Measurements from ENCODE around the gene SYPL2. TPM values are rescaled to one million over a fixed set of nuclear protein-coding genes. Genes with fewer than 3 reads are reported as not detected.
A peak's percentile ranks its signal among the peaks of the same experiment; 100 is the strongest.

SYPL2 gene
- total RNA-seq, 1 donor from 2014 or later: 38.6 TPM

DNA sequence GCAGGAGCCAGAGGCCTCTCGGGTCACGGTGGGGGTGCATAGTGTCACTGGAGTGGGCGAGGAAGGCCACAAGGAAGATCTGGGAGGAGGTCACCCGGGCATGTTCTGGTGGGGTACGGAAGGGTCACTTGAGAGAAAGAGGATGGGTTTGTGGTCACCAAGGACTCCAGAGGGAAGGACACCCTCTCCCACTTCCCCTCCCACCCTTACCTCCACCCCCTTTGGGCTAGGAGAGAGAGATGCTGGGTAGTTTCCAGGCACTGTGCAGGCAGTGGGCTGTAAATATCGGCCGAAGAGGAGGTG lies 42.5 kb downstream of the SYPL2 start:
- peak overlapping the region; percentile 76 to 88 (median 82) for H3K9ac ChIP-seq (ENCODE audit: low read depth in 1 of 3, low read length in 3 of 3)

DNA sequence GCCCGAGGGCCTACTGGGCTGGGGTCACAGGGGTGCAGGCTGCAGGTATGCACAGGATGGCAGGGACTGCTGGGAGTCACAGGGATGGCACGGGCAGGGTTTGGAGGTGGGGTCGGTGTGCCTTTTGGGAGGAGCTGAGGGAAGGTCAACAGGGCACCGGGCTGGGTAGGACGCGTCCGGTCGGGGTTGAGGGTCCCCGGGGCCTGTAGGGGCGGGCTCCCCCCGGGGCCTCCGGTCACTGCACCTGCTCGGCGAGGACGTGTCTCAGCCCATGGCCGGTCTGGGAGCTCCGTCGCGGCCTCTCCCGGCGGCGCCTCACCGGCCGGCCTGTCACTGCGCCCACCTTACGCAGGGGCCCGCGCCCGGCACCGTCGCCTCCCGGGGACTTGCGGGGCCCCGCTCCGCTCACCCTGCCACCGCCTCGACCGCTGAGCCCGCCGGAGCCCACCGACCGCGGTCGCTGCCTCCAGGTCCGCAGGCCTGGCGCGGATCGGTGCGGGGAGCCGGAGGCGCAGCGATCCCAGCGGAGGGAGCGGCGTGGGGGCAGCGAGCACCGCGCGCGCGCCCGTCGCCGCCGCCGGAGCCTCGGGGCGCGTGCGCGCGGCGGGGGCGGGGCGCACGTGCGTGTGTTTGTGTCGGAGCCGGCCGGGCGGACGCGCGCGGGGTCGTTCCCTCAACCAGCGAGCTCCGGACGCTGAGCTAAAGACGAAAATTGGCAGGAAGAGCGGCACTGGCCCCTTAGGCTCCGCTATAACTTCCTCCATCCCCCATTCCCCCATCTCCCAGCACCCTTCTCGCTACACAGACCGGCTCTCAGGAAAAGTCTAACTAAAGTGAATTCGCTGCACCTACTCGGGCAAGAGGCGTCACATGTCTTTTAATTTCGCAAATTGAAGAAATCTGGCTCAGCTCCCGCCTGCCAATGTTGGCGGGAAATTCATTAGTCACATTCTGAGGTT lies 43.1 kb downstream of the SYPL2 start, which contains the start of gene AMIGO1:
AMIGO1 (minus strand) TSS at position 552 of the 959 bp plus-strand sequence. CDS start 815 bp downstream, outside the sequence.
- peak within 1 kb of the TSS; percentile 83 to 90 (median 85) for H3K4me3 ChIP-seq (ENCODE audit: low read length in 3 of 3)
- no peaks in the 10 kb centered on the region for H3K9me3 ChIP-seq (ENCODE audit: control insufficient read depth in 3 of 3, low read length in 3 of 3)
- H3K27me3 ChIP-seq (ENCODE audit: control insufficient read depth in 3 of 3, insufficient read depth in 3 of 3, low read length in 3 of 3): no peaks in the 10 kb centered on the region
- peak within 1 kb of the TSS; percentile 76 to 88 (median 82) for H3K9ac ChIP-seq (ENCODE audit: low read depth in 1 of 3, low read length in 3 of 3)
- H3K36me3 ChIP-seq (ENCODE audit: control insufficient read depth in 3 of 3, insufficient read depth in 3 of 3, low read length in 3 of 3): peaks cover 13 to 17% (median 16%) of the 10 kb centered on the region in 3 donors
- peak within 1 kb of the TSS; percentile 45 for H3K27ac ChIP-seq (ENCODE audit: low read depth, low read length)
- H3K4me1 ChIP-seq (ENCODE audit: control insufficient read depth in 3 of 3, insufficient read depth in 3 of 3, low read length in 3 of 3): peaks cover 34 to 51% (median 44%) of the 10 kb centered on the region in 3 donors

More for the DNA sequence above, 42.5 kb downstream of the SYPL2 start:
- no peaks in the 10 kb centered on the region for H3K27me3 ChIP-seq (ENCODE audit: control insufficient read depth in 3 of 3, insufficient read depth in 3 of 3, low read length in 3 of 3)
- H3K4me3 ChIP-seq (ENCODE audit: low read length in 3 of 3): peak overlapping the region; percentile 72 to 90 (median 85)
- H3K36me3 ChIP-seq (ENCODE audit: control insufficient read depth in 3 of 3, insufficient read depth in 3 of 3, low read length in 3 of 3): peaks cover 13 to 19% (median 17%) of the 10 kb centered on the region in 3 donors
- H3K9me3 ChIP-seq (ENCODE audit: control insufficient read depth in 3 of 3, low read length in 3 of 3): no peaks in the 10 kb centered on the region
- H3K27ac ChIP-seq (ENCODE audit: low read depth, low read length): peak overlapping the region; percentile 45
- H3K4me1 ChIP-seq (ENCODE audit: control insufficient read depth in 3 of 3, insufficient read depth in 3 of 3, low read length in 3 of 3): peaks cover 34 to 51% (median 44%) of the 10 kb centered on the region in 3 donors

- H3K27ac ChIP-seq (ENCODE audit: low read depth, low read length): no peak overlapping the region
- no peak overlapping the region for H3K4me3 ChIP-seq (ENCODE audit: low read length in 3 of 3)
- no peaks in the 10 kb centered on the region for H3K9me3 ChIP-seq (ENCODE audit: control insufficient read depth in 3 of 3, low read length in 3 of 3)
- no peak overlapping the region for H3K9ac ChIP-seq (ENCODE audit: low read depth in 1 of 3, low read length in 3 of 3)
- peaks cover 0 to under 1% (median under 1%) of the 10 kb centered on the region in 3 donors for H3K36me3 ChIP-seq (ENCODE audit: control insufficient read depth in 3 of 3, insufficient read depth in 3 of 3, low read length in 3 of 3)
- no peaks in the 10 kb centered on the region for H3K27me3 ChIP-seq (ENCODE audit: control insufficient read depth in 3 of 3, insufficient read depth in 3 of 3, low read length in 3 of 3)
- peaks cover 16 to 19% (median 16%) of the 10 kb centered on the region in 3 donors for H3K4me1 ChIP-seq (ENCODE audit: control insufficient read depth in 3 of 3, insufficient read depth in 3 of 3, low read length in 3 of 3)
Measured at GRCh38 chr1:109513110-109513710, 46.9 kb downstream of the SYPL2 start.

GRCh38 chr1:109514846-109515245 lies 48.5 kb downstream of the SYPL2 start:
- no peak overlapping the region for H3K9ac ChIP-seq (ENCODE audit: low read depth in 1 of 3, low read length in 3 of 3)
- H3K27ac ChIP-seq (ENCODE audit: low read depth, low read length): no peak overlapping the region
- H3K4me3 ChIP-seq (ENCODE audit: low read length in 3 of 3): no peak overlapping the region
- H3K9me3 ChIP-seq (ENCODE audit: control insufficient read depth in 3 of 3, low read length in 3 of 3): no peaks in the 10 kb centered on the region
- peaks cover 5 to 6% (median 6%) of the 10 kb centered on the region in 3 donors for H3K4me1 ChIP-seq (ENCODE audit: control insufficient read depth in 3 of 3, insufficient read depth in 3 of 3, low read length in 3 of 3)
- H3K36me3 ChIP-seq (ENCODE audit: control insufficient read depth in 3 of 3, insufficient read depth in 3 of 3, low read length in 3 of 3): no peaks in the 10 kb centered on the region
- H3K27me3 ChIP-seq (ENCODE audit: control insufficient read depth in 3 of 3, insufficient read depth in 3 of 3, low read length in 3 of 3): no peaks in the 10 kb centered on the region

GRCh38 chr1:109516872-109517271 lies 50.5 kb downstream of the SYPL2 start:
- Histone ChIP-seq H3K36me3 (ENCODE audit: control insufficient read depth in 3 of 3, insufficient read depth in 3 of 3, low read length in 3 of 3) (no peaks in the 10 kb centered on the region), H3K9ac (ENCODE audit: low read depth in 1 of 3, low read length in 3 of 3) (no peak overlapping the region), H3K27ac (ENCODE audit: low read depth, low read length) (no peak overlapping the region), H3K4me3 (ENCODE audit: low read length in 3 of 3) (no peak overlapping the region), H3K9me3 (ENCODE audit: control insufficient read depth in 3 of 3, low read length in 3 of 3) (no peaks in the 10 kb centered on the region), H3K4me1 (ENCODE audit: control insufficient read depth in 3 of 3, insufficient read depth in 3 of 3, low read length in 3 of 3) (peaks cover 0 to 2% (median 0%) of the 10 kb centered on the region in 3 donors), H3K27me3 (ENCODE audit: control insufficient read depth in 3 of 3, insufficient read depth in 3 of 3, low read length in 3 of 3) (no peaks in the 10 kb centered on the region)

- peaks cover 0 to 2% (median 0%) of the 10 kb centered on the region in 3 donors for H3K4me1 ChIP-seq (ENCODE audit: control insufficient read depth in 3 of 3, insufficient read depth in 3 of 3, low read length in 3 of 3)
- no peaks in the 10 kb centered on the region for H3K27me3 ChIP-seq (ENCODE audit: control insufficient read depth in 3 of 3, insufficient read depth in 3 of 3, low read length in 3 of 3)
- H3K4me3 ChIP-seq (ENCODE audit: low read length in 3 of 3): no peak overlapping the region
- H3K27ac ChIP-seq (ENCODE audit: low read depth, low read length): no peak overlapping the region
- no peaks in the 10 kb centered on the region for H3K36me3 ChIP-seq (ENCODE audit: control insufficient read depth in 3 of 3, insufficient read depth in 3 of 3, low read length in 3 of 3)
- no peaks in the 10 kb centered on the region for H3K9me3 ChIP-seq (ENCODE audit: control insufficient read depth in 3 of 3, low read length in 3 of 3)
- no peak overlapping the region for H3K9ac ChIP-seq (ENCODE audit: low read depth in 1 of 3, low read length in 3 of 3)
Measured at GRCh38 chr1:109517337-109517736, 51.0 kb downstream of the SYPL2 start.

DNA sequence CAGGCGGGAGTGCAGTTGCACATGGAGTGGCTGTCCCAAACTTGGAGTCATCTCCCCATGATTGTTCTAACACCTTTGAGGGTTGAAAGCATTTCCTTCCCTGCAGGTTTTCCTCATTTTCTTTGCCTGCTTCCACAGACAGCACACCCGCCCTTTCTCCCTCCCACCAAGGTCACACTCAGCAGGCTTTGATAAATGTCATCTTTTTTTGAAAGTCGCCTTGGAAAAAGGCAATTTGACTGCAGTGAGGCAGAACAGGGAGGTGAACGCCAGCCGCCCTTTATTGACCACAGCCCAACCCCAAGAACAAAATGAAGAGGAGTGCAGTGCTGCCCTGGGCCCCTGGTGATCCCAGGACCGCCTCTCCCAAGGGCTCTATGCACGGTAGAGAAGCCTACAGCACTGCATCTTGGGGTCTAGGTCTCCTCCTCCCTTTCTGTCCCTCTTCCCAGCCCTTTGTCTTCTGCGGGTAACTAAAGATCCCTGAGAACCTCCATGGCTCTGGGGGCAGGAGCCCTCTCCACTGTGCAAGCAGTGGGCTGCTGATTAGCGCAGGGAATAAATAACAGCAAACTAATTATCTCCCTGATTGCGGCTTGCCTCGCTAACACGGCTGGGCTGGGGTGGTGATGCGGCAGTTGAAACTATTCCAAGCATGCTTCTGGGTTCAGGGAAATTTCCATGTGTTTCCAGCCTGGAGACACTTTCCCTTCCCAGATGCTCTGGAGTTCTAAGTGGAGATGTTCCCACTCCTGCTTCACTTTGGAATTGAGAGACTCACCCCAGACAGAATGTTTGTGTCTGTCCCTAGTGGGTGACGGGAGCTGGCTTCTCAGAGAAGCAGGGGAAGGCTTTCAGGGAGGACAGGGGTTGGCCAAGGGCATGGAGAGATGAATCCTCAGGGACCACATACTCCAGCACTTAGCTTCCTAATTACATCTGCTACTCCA lies 54.9 kb downstream of the SYPL2 start:
- Histone ChIP-seq H3K4me1 (ENCODE audit: control insufficient read depth in 3 of 3, insufficient read depth in 3 of 3, low read length in 3 of 3) (peaks cover 0 to 2% (median 0%) of the 10 kb centered on the region in 3 donors), H3K27me3 (ENCODE audit: control insufficient read depth in 3 of 3, insufficient read depth in 3 of 3, low read length in 3 of 3) (no peaks in the 10 kb centered on the region), H3K9ac (ENCODE audit: low read depth in 1 of 3, low read length in 3 of 3) (no peak overlapping the region), H3K4me3 (ENCODE audit: low read length in 3 of 3) (no peak overlapping the region), H3K9me3 (ENCODE audit: control insufficient read depth in 3 of 3, low read length in 3 of 3) (no peaks in the 10 kb centered on the region), H3K36me3 (ENCODE audit: control insufficient read depth in 3 of 3, insufficient read depth in 3 of 3, low read length in 3 of 3) (no peaks in the 10 kb centered on the region), H3K27ac (ENCODE audit: low read depth, low read length) (no peak overlapping the region)

DNA sequence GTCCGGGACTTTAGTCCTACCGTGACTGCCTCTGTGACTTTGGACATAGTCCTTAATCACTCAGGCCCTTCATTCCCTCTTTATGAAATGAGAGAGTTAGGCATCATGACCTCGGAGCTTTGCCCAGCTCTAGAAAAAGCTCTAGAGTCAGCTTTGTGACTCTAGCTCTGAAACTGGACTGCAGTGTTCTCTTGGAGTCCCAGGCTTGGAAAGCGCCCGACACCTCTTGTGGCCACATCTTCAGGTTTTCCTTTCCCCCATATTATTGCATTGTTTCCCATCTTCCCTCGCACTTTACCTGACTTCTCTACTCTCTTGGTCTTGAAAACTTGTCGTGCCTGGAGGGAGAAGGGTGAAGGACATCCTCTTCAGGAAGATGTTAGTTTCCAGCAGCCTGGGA lies 55.7 kb downstream of the SYPL2 start:
- Histone ChIP-seq H3K4me1 (ENCODE audit: control insufficient read depth in 3 of 3, insufficient read depth in 3 of 3, low read length in 3 of 3) (peaks cover 0 to 2% (median 0%) of the 10 kb centered on the region in 3 donors), H3K27me3 (ENCODE audit: control insufficient read depth in 3 of 3, insufficient read depth in 3 of 3, low read length in 3 of 3) (no peaks in the 10 kb centered on the region), H3K27ac (ENCODE audit: low read depth, low read length) (no peak overlapping the region), H3K4me3 (ENCODE audit: low read length in 3 of 3) (no peak overlapping the region), H3K36me3 (ENCODE audit: control insufficient read depth in 3 of 3, insufficient read depth in 3 of 3, low read length in 3 of 3) (no peaks in the 10 kb centered on the region), H3K9me3 (ENCODE audit: control insufficient read depth in 3 of 3, low read length in 3 of 3) (no peaks in the 10 kb centered on the region), H3K9ac (ENCODE audit: low read depth in 1 of 3, low read length in 3 of 3) (no peak overlapping the region)

GRCh38 chr1:109523706-109524105 lies 57.4 kb downstream of the SYPL2 start:
- peaks cover 2 to 12% (median 9%) of the 10 kb centered on the region in 3 donors for H3K4me1 ChIP-seq (ENCODE audit: control insufficient read depth in 3 of 3, insufficient read depth in 3 of 3, low read length in 3 of 3)
- H3K9me3 ChIP-seq (ENCODE audit: control insufficient read depth in 3 of 3, low read length in 3 of 3): no peaks in the 10 kb centered on the region
- H3K27ac ChIP-seq (ENCODE audit: low read depth, low read length): no peak overlapping the region
- H3K36me3 ChIP-seq (ENCODE audit: control insufficient read depth in 3 of 3, insufficient read depth in 3 of 3, low read length in 3 of 3): no peaks in the 10 kb centered on the region
- no peaks in the 10 kb centered on the region for H3K27me3 ChIP-seq (ENCODE audit: control insufficient read depth in 3 of 3, insufficient read depth in 3 of 3, low read length in 3 of 3)
- H3K4me3 ChIP-seq (ENCODE audit: low read length in 3 of 3): no peak overlapping the region
- no peak overlapping the region for H3K9ac ChIP-seq (ENCODE audit: low read depth in 1 of 3, low read length in 3 of 3)

All from skeletal muscle tissue (tissue), 4 donors.